ENCODE measurements around the gene SLC35E1.

DNA sequence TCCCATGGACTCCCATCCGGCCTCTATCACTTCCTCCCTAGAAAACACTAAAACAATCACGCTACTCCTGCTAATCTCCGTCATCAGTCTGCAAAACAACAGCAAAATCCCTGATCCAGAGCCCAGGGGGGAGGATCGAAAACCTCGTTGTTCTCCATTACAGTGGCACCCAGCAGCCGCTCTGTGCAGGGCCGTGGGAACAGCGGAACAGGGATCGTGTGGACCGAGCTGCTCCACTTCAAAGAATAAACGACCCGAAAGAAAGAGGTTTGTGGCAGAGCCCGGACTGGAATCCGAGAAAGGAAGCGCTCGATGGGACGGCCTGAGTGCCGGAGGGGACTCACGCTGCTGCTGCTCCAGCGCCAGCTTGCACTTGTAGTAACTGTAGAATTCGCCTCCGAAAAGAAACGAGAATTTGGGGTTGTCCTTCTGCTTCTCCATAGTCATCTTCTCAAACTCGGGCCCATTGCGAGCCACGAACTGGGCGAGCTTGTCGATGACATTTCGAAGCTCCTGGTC, 30.6 kb downstream of the SLC35E1 start:
- TF ChIP-seq, protein P1, sequence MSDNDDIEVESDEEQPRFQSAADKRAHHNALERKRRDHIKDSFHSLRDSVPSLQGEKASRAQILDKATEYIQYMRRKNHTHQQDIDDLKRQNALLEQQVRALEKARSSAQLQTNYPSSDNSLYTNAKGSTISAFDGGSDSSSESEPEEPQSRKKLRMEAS (IDR thresholded peaks at IDR 0.05), result no peak
- TF ChIP-seq EZH2phosphoT487 (IDR thresholded peaks at IDR 0.05; ENCODE audit: borderline replicate concordance) (no peak), CTCF (IDR thresholded peaks at IDR 0.05 in 2 of 3, conservative IDR thresholded peaks at IDR 0.05 in 1 of 3; ENCODE audit: borderline replicate concordance in 1 of 3, insufficient read depth in 1 of 3, low read depth in 2 of 3, low read length in 2 of 3) (no peak), ZNF274 (IDR thresholded peaks at IDR 0.05; ENCODE audit: low read depth, low read length) (no peak), YY1 (IDR thresholded peaks at IDR 0.05; ENCODE audit: extremely low read depth, insufficient replicate concordance, low read depth, low read length) (no peak), CEBPB (IDR thresholded peaks at IDR 0.05; ENCODE audit: low read depth) (no peak), POLR2AphosphoS5 (IDR thresholded peaks at IDR 0.05; ENCODE audit: low read depth, low read length) (no peak)
